Right lobe of liver (tissue), 4 donors: Measurements from ENCODE around the gene LHPP.

Source experiments
- POLR2A ChIP-seq: fragments of 450-650 bp; IDR thresholded peaks from one replicate; pipeline ENCODE4 v1.6.1; 2017; ENCODE audit warnings: antibody characterized with exemption, mild to moderate bottlenecking
- TF ChIP-seq, protein P1 (sequence below), 4 donors: fragments of 200-600 bp in 3 of 4; fragments of 450-650 bp in 1 of 4; IDR thresholded peaks; one replicate each; pipeline versions ENCODE4 v1.5.1 to v1.8.0; 2016 to 2022; ENCODE audit warnings: antibody characterized with exemption in 4 of 4, mild to moderate bottlenecking in 2 of 4
- donor health status: DM: no; HTN: no; CAD: no.
- donor health status: DM: no; HTN: no; CAD: no.
- donor health status: DM: no; HTN: yes; CAD: no.

DNA sequence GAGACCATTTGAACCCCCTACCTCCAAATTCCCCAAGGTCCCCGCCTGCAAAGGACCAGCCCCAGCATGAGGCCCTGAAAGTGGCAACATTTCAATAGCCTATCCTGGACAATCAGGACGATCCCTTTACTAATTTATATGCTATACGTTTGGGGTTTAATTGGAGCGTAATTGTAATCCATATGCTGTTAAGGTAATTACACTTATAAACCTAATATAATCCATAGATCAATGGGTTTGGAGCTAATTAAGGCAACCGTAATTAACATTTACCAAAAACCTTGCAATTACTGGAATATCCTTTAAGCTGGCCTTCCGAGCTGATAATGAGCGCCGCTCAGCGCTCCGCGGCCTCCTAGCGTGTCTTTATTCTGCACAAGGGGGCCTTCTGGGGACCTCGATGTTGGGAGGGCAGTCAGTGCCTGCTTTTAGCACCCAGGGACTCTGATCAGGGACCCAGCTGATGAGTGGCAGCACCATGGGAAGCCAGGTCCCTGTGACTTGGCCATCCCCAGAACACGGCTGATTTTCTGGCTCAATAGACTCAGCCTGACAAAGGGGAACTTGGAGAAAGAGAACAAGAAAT, 91.2 kb downstream of the LHPP start:
- no peak for TF ChIP-seq POLR2A
- TF ChIP-seq, protein P1, sequence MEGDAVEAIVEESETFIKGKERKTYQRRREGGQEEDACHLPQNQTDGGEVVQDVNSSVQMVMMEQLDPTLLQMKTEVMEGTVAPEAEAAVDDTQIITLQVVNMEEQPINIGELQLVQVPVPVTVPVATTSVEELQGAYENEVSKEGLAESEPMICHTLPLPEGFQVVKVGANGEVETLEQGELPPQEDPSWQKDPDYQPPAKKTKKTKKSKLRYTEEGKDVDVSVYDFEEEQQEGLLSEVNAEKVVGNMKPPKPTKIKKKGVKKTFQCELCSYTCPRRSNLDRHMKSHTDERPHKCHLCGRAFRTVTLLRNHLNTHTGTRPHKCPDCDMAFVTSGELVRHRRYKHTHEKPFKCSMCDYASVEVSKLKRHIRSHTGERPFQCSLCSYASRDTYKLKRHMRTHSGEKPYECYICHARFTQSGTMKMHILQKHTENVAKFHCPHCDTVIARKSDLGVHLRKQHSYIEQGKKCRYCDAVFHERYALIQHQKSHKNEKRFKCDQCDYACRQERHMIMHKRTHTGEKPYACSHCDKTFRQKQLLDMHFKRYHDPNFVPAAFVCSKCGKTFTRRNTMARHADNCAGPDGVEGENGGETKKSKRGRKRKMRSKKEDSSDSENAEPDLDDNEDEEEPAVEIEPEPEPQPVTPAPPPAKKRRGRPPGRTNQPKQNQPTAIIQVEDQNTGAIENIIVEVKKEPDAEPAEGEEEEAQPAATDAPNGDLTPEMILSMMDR (IDR thresholded peaks at IDR 0.05), result no peak
